GM19455 (cell line): ENCODE results near the gene PSAPL1.

Experiments used
- ATAC-seq: cut with Tn5 transposase; IDR thresholded peaks from one replicate; pipeline ENCODE4 v1.9.1; 2021; ENCODE audit not compliant: unreplicated experiment

Gene PSAPL1

GRCh38 chr4:7384003-7384928 lies 50.5 kb downstream of the PSAPL1 start:
- ATAC-seq: no peak

DNA sequence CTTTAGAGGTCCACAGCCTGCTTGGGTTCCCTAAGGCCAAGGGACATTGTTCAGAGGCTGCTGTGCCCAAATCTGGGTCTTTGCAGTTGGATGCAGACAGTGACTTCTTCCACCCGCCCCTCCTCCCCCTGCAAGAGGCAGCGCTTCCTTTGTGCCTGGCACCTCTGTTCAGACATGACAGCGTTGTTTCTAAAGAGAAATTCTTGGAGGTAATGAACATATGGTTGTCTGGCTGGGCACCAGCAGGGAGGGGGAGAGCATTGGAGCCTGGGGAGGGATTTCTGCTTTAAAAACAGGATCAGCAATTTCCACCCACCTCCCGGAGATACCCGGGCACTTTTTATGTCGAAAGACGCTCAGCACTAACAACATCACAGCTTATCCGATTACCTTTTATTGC lies 51.5 kb downstream of the PSAPL1 start:
- no peak for ATAC-seq

GRCh38 chr4:7382634-7383014 lies 52.1 kb downstream of the PSAPL1 start:
- no peak for ATAC-seq

DNA sequence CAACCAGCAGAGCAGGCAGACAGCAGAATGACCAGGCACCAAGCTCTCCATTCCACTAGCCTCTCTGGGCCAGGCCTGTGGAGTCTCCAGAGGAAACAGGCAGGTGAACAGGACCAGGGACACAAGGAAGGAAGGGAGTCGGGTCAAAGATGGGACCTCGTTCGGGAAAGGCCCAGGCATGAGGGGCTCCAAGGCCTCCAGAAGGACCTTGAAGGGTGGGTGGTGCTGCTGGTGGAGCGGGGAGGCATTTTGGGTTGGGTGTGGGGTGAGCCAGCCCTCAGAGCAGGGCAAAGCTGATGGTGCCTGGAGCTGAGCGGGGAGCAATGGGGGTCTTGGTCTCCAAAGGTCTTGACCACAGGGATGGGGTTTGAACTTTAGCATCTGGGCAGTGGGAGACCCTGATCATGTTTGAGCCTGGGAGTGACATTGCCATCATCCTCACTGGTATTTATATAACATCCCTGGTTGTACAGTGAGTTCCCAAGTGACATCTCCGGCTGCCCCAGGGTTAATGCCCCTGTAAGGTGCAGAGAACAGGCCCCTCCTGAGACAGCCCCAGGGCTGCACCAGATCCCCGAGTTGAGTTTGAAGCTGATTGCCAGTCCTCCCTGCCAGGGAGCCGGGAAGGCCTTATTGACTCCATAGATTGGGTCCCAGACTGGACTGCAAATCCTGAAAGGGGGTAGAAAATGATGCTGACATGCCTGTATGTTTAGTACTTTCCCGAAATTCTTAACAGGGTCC lies 52.7 kb downstream of the PSAPL1 start:
- no peak for ATAC-seq

GRCh38 chr4:7381221-7381889 lies 53.4 kb downstream of the PSAPL1 start:
- ATAC-seq: no peak
